ENCODE results near the gene KCNJ15.

The KCNJ15 gene

GRCh38 chr21:38268864-38269575, 12.2 kb downstream of the KCNJ15 start:
- no peak for DNase-seq

- DNase-seq: no peak
Measured at GRCh38 chr21:38269576-38269936, 12.8 kb downstream of the KCNJ15 start.

- no peak for DNase-seq
Measured at GRCh38 chr21:38272215-38272614, 15.4 kb downstream of the KCNJ15 start.

- DNase-seq: peak in 1 of 2 donors; percentile 20
Measured at GRCh38 chr21:38273745-38274542, 17.2 kb downstream of the KCNJ15 start.

- DNase-seq: peak in 1 of 2 donors; percentile 93
Measured at GRCh38 chr21:38277501-38278131, 20.8 kb downstream of the KCNJ15 start.

DNA sequence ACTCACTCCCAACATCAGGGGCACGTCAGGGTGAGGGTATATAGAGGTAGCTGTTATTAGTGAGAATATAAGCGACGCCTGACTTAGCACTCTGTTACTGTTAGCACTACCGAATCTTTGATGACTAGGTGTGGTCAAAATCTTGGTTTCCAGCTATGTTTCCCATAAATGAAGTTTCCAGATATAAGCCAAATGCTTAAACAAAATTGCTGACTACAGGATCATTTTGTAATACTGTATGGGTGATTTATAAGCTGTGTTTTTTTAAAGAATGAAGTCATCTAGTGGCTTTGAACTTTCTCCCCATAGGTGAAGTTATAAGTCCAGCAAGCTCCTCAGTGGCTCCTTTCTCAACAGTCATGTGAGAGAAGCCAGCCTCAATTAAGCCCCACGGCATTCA, 23.7 kb downstream of the KCNJ15 start:
- DNase-seq: no peak

DNA sequence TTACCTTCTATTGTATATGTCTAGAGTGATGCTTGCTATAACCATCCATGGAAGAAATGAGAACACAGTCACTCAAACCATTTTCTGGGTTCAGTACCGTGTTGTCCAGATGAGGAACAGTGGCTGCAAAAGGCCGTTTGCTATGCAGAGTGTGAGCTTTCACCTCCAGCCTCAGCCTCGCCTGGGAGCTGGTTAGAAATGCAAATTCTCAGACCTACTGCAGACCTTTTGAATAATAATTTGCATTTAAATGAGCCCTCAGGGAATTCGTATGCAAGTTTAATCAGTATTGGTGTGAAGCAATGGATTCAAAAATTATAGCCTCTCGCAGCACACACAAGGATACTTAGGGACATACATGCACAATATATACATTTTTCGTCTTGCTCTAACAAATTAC, 24.1 kb downstream of the KCNJ15 start:
- no peak for DNase-seq

DNA sequence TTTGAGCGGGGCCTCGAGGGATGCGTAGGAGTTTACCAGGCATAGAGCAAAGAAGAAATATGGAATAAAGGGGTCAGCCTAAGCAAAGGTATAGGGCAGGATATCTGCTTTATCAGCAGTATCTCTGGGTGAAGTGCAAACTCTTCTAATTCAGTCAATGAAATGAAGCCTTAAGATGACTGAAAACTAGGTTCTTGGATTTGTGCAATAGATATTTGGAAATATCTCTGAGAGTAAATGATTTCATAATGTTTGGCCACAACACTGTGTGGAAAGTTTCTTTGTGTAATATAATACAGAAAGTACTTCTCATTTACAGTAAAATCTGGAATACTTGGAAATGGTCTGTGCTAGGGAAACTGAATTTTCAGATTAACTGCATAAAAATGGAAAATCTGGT, 26.1 kb downstream of the KCNJ15 start:
- no peak for DNase-seq

GRCh38 chr21:38284216-38284615, 27.4 kb downstream of the KCNJ15 start:
- DNase-seq: no peak

- DNase-seq: no peak
Measured at GRCh38 chr21:38286739-38287471, 30.1 kb downstream of the KCNJ15 start.

- no peak for DNase-seq
Measured at GRCh38 chr21:38287476-38287875, 30.7 kb downstream of the KCNJ15 start.

DNA sequence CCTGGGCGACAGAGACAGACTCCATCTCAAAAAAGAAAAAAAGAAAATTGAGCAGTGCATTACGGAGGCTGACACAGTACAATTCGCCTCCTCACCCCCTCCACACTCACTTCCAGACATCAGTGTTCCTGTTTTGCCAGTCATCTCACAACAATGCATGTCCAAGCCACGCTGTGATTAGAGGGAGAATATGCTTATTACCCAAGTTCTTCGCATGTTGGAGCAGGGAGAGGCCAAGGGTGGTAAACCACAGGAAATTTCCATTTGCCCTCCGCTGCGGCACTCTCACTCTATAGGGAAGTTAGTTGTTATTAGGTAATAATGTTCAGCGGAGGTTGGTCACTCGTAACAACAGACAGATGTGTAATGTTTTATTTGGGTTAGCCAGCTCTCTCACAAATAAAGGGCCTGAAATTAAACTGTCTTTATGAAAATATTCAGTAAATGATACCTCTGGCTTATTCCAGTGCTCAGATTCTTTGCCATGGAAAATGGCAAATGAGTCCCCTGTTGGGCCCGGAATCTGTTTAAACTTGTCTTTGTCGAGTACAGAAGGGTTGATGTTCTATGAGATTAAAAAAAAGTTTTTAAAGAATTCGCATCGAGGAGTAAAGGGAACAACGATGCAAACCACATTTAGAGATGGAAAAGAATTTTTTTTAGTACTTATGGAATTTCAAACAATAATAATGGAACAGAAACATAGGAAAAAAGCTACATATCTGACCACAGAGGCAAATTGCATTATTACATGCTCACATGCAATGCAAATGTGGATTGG, 33.1 kb downstream of the KCNJ15 start:
- peak in 1 of 2 donors; percentile 30 for DNase-seq

GRCh38 chr21:38290809-38291208, 34.0 kb downstream of the KCNJ15 start:
- DNase-seq: no peak

DNA sequence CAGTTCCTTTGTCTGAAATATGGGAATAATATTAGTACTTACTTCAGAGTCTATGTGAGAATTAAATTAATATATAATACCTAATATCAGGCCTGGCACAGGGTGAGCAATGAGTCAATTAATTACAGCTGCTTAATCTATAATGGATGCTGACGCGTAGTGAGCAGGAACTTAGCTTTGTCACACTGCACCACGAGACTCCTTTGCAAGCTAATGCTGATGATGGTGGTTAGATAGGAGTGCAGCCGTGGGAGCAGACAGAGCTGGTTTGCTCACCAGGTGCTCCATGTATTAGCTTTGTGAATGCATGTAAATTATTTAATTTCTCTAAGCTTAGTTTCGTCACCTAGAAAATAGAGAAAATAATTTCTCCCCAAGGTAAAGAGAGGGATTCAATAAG, 35.1 kb downstream of the KCNJ15 start:
- no peak for DNase-seq

DNA sequence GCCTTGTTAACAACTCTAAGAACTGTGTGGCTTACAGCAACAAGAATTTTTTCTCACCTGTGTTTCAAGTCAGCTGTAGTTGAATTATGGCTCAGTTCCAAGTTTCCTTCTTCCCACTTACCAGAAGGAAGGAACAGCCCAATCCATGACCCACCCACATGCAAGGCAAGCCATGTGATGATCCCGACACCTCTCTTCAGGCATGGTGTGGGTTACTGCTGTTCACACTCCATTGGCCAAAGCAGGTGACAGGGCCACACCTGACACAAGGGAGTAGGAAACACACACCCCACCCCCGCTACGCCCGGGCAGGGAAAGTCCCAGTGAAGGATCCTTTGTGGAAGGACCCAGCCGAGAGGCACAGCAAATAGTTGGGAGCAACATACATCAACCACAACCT, 36.3 kb downstream of the KCNJ15 start:
- DNase-seq: no peak

GRCh38 chr21:38293765-38294164, 37.0 kb downstream of the KCNJ15 start:
- no peak for DNase-seq

DNA sequence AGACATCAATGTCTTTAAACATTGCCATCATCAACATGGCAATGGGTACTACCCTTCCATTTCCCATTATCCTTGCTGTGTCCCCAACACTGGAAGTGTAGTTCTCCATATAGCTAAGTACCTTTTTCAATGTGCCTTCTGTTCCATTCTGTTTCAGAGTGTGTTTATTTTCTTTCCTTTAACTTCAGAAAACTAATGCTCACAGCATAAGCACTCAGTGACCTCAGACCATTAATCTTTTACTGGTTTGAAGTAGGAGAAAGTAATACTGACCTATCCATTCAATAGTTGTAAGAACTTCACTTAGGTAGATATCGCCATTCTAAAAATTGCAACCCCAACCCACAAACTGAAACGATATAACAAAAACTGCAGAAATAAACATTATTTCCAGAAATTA, 37.8 kb downstream of the KCNJ15 start:
- no peak for DNase-seq

GRCh38 chr21:38295997-38296764, 39.4 kb downstream of the KCNJ15 start:
- no peak for DNase-seq

DNA sequence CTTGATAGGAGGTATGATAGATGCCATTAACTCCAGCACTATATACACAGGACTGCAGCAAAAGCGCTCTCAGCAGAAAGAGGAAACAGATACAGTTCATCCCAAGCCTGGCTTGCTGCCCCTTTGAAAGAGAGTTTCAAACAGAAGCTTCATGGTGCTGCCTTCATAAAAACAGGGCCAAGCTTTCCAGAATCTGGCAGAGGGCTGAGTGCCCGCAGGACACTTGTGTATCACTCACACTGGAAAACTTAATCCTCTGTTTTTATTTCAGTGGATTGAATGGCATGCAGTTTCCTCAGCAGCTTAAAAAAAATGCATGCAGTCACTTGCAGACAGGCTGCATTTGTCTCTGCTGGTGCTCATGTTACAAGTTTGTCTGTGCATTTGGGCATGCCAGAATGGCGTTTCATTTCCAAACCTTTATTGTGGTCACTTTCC, 40.4 kb downstream of the KCNJ15 start:
- no peak for DNase-seq

- DNase-seq: no peak
Measured at GRCh38 chr21:38297871-38298270, 41.1 kb downstream of the KCNJ15 start.

GRCh38 chr21:38298832-38299231, 42.0 kb downstream of the KCNJ15 start:
- no peak for DNase-seq

DNA sequence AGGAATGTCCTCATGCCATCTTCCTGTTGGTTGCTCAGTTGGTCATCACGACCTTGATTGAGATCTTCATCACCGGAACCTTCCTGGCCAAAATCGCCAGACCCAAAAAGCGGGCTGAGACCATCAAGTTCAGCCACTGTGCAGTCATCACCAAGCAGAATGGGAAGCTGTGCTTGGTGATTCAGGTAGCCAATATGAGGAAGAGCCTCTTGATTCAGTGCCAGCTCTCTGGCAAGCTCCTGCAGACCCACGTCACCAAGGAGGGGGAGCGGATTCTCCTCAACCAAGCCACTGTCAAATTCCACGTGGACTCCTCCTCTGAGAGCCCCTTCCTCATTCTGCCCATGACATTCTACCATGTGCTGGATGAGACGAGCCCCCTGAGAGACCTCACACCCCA, 42.9 kb downstream of the KCNJ15 start:
- no peak for DNase-seq

Measured in bone marrow (tissue), 2 donors.